Astrocyte of the cerebellum (primary cell): ENCODE data around the gene ITGAL.
A peak's percentile ranks its signal among the peaks of the same experiment; 100 is the strongest.

Experiments used
- DNase-seq: peaks from one replicate; pipeline ENCODE4 v3.0.0-alpha.2; 2011; ENCODE audit warnings: low read depth
- H3K4me3 ChIP-seq: 2 replicates; pipeline ENCODE4 v1.5.1; 2011; ENCODE audit warnings: mild to moderate bottlenecking, low read depth, low read length, moderate library complexity
- CTCF ChIP-seq: IDR thresholded peaks from 2 replicates; pipeline ENCODE4 v1.5.1; 2012; ENCODE audit warnings: low read length, low read depth, moderate library complexity, mild to moderate bottlenecking; ENCODE audit errors: missing control alignments
- in situ Hi-C: cut with HindIII; loops from 2 replicates; pipeline ENCODE4 v1.10.0; 2017; ENCODE audit warnings: low sequenced_read_pairs

Gene ITGAL

GRCh38 chr16:30569281-30569680 is 96.7 kb downstream of the ITGAL start:
- no peak overlapping the region for H3K4me3 ChIP-seq
- no peak for DNase-seq
- TF ChIP-seq CTCF = no peak
- in situ Hi-C loops = no loop called here

GRCh38 chr16:30569746-30570635 is 97.4 kb downstream of the ITGAL start:
- H3K4me3 ChIP-seq = no peak overlapping the region
- in situ Hi-C loops = no loop called here
- DNase-seq = no peak
- no peak for TF ChIP-seq CTCF

GRCh38 chr16:30570636-30571444 is 98.3 kb downstream of the ITGAL start:
- TF ChIP-seq CTCF = no peak
- no peak for DNase-seq
- peak overlapping the region; percentile 60 for H3K4me3 ChIP-seq
- in situ Hi-C loops = no loop called here

- TF ChIP-seq CTCF = no peak
- peak within 1 kb of the TSS; percentile 60 for H3K4me3 ChIP-seq
- peak; percentile 94 for DNase-seq
- in situ Hi-C loops = no loop called here
Observed at GRCh38 chr16:30571445-30572322, 99.1 kb downstream of the ITGAL start, which contains the start of gene ZNF688. Gene ZNF688, minus strand, starts transcription at chr16:30571714. Its CDS starts 85 bp downstream, at chr16:30571629.
